Trophoblast cell (in vitro differentiated cells and primary cell): ENCODE data around the gene RNF150.
A peak's percentile ranks its signal among the peaks of the same experiment; 100 is the strongest.

Experiments
- DNase-seq, 2 donors: peaks; one replicate each; pipeline ENCODE4 v3.0.0-alpha.2; 2016
- H2AFZ ChIP-seq: 2 replicates; pipeline ENCODE4 v1.6.1; 2013; ENCODE audit warnings: low read length, moderate library complexity, mild to moderate bottlenecking; ENCODE audit not compliant: insufficient read depth, poor library complexity
- H2AK5ac ChIP-seq: 2 replicates; pipeline ENCODE4 v1.6.1; 2013; ENCODE audit warnings: mild to moderate bottlenecking, low read length
- H2BK120ac ChIP-seq: 2 replicates; pipeline ENCODE4 v1.6.1; 2013; ENCODE audit warnings: low read length, mild to moderate bottlenecking, moderate library complexity; ENCODE audit not compliant: insufficient read depth, poor library complexity
- H2BK12ac ChIP-seq: 2 replicates; pipeline ENCODE4 v1.6.1; 2013; ENCODE audit warnings: mild to moderate bottlenecking, low read length, moderate library complexity
- H2BK5ac ChIP-seq: 2 replicates; pipeline ENCODE4 v1.6.1; 2013; ENCODE audit warnings: low read length, low read depth, moderate library complexity, mild to moderate bottlenecking; ENCODE audit not compliant: poor library complexity
- H3K14ac ChIP-seq: 2 replicates; pipeline ENCODE4 v1.6.1; 2013; ENCODE audit warnings: mild to moderate bottlenecking, low read length
- H3K18ac ChIP-seq: 2 replicates; pipeline ENCODE4 v1.6.1; 2013; ENCODE audit warnings: mild to moderate bottlenecking, low read length
- H3K23ac ChIP-seq: 2 replicates; pipeline ENCODE4 v1.6.1; 2013; ENCODE audit warnings: low read length
- H3K27ac ChIP-seq: 2 replicates; pipeline ENCODE4 v1.5.1; 2013; ENCODE audit warnings: low read depth, mild to moderate bottlenecking, inconsistent platforms, low read length, moderate library complexity
- H3K27me3 ChIP-seq: 2 replicates; pipeline ENCODE4 v1.6.1; 2013; ENCODE audit warnings: inconsistent platforms, mild to moderate bottlenecking, low read length, moderate library complexity; ENCODE audit not compliant: insufficient read depth
- H3K36me3 ChIP-seq, 2 experiments: 1 replicate in 1 of 2; 2 replicates in 1 of 2; pipeline ENCODE4 v1.6.1; 2013; ENCODE audit warnings: low read length in 2 of 2, mild to moderate bottlenecking in 2 of 2, moderate library complexity in 1 of 2; ENCODE audit not compliant: insufficient read depth in 2 of 2, control insufficient read depth in 1 of 2
- H3K4ac ChIP-seq: 2 replicates; pipeline ENCODE4 v1.6.1; 2013; ENCODE audit warnings: low read depth, mild to moderate bottlenecking, low read length, moderate library complexity
- H3K4me1 ChIP-seq, 2 experiments: 1 replicate in 1 of 2; 2 replicates in 1 of 2; pipeline ENCODE4 v1.6.1; 2013; ENCODE audit warnings: low read length in 2 of 2, mild to moderate bottlenecking in 2 of 2, moderate library complexity in 1 of 2; ENCODE audit not compliant: insufficient read depth in 2 of 2, control insufficient read depth in 1 of 2
- H3K4me2 ChIP-seq: 2 replicates; pipeline ENCODE4 v1.6.1; 2013; ENCODE audit warnings: inconsistent platforms, mild to moderate bottlenecking, low read length, moderate library complexity
- H3K4me3 ChIP-seq: 2 replicates; pipeline ENCODE4 v1.5.1; 2013; ENCODE audit warnings: mild to moderate bottlenecking, low read depth, low read length, inconsistent platforms
- H3K79me1 ChIP-seq: one replicate; pipeline ENCODE4 v1.6.1; 2013; ENCODE audit warnings: low read length
- H3K79me2 ChIP-seq: 2 replicates; pipeline ENCODE4 v1.6.1; 2013; ENCODE audit warnings: low read length, mild to moderate bottlenecking; ENCODE audit not compliant: control insufficient read depth, insufficient read depth, poor library complexity
- H3K9ac ChIP-seq: 2 replicates; pipeline ENCODE4 v1.6.1; 2013; ENCODE audit warnings: mild to moderate bottlenecking, low read length
- H3K9me3 ChIP-seq: 2 replicates; pipeline ENCODE4 v1.6.1; 2013; ENCODE audit warnings: low read depth, mild to moderate bottlenecking, control low read depth, inconsistent platforms, low read length; ENCODE audit not compliant: insufficient read depth
- H4K12ac ChIP-seq: 2 replicates; pipeline ENCODE4 v1.6.1; 2013; ENCODE audit warnings: low read depth, mild to moderate bottlenecking, low read length, moderate library complexity
- H4K8ac ChIP-seq: 2 replicates; pipeline ENCODE4 v1.6.1; 2013; ENCODE audit warnings: low read depth, mild to moderate bottlenecking, low read length, moderate library complexity
- H4K91ac ChIP-seq: one replicate; pipeline ENCODE4 v1.6.1; 2013; ENCODE audit warnings: low read depth, mild to moderate bottlenecking, low read length, moderate library complexity
- WGBS: extraction: QIAGEN DNeasy Blood & Tissue Kit; methylation state at CpG from one replicate; pipeline ENCODE4 v1.1.7; 2013; ENCODE audit warnings: missing lambda C conversion rate; ENCODE audit not compliant: insufficient read length, insufficient coverage; ENCODE audit errors: extremely low coverage; 5-methylcytosine and 5-hydroxymethylcytosine counted together

The RNF150 gene

DNA sequence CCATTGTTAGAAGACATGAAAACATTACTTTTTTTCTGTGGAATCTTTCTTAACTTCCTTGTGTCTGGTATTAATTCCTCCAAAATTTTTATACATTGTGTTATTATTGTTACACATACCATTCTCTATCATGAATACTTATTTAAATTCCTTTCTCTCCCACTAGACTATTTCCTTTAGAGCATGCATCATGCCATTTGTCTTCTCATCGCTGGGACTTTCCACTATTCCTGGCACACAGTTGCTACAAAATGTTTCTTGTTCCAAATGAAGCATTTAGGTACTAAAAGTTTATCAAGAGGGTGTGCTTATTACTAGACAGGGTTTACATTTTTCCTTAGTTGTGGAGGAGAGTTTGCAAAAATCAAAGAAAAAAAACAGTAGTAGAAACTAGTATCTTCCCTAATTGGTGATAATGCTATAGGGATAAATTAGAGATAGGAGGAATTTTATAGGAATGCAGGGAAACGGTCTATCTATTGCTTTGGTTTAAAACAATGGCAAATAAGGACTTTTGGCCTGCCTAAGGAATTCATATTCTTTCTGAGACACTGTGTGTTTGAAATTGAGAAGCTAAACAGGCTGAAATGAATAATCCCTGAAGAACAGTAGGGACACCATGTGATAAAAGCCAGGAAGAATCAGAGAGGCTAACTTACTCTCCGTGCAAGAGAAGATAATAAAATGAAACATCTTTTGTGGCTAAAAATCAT is 189.6 kb downstream of the RNF150 start:
- Histone ChIP-seq H4K8ac (no peak overlapping the region), H2BK120ac (no peak overlapping the region), H4K12ac (no peak overlapping the region), H2BK12ac (no peak overlapping the region), H3K9ac (no peak overlapping the region), H3K4me1 (no peaks in the 10 kb centered on the region), H3K4me3 (no peak overlapping the region), H3K79me1 (no peaks in the 10 kb centered on the region), H3K14ac (no peak overlapping the region), H3K9me3 (no peaks in the 10 kb centered on the region), H3K18ac (no peak overlapping the region), H3K4me2 (no peak overlapping the region), H3K36me3 (no peaks in the 10 kb centered on the region), H3K27me3 (no peaks in the 10 kb centered on the region), H3K4ac (no peak overlapping the region), H2AFZ (no peak overlapping the region), H3K27ac (no peak overlapping the region), H2AK5ac (no peak overlapping the region), H3K79me2 (no peaks in the 10 kb centered on the region), H4K91ac (no peak overlapping the region), H2BK5ac (no peak overlapping the region), H3K23ac (no peak overlapping the region)
- no CpG with 5 or more reads among the region's 3 CpGs for WGBS
- no peak for DNase-seq

DNA sequence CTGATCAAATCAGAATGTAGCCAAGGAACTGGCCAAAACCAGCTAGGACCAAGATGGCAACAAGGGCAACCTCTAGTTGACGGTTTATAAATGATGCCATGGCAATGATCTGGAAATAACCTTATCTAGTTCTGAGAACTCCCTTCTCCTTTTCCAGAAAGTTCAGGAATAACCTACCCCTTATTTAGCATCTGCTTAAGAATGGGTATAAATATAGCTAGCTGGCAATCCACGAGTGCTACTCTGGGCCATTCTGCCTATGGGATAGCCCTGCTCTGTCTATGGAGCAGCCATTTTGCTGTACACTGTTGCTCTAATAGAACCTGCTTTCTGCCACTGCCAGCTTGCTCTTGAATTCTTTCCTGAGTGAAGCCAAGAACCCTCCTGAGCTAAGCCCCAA is 192.7 kb downstream of the RNF150 start:
- DNase-seq: no peak
- H3K4me1 ChIP-seq: no peaks in the 10 kb centered on the region
- no peak overlapping the region for H3K27ac ChIP-seq
- WGBS: no CpG with 5 or more reads among the region's 2 CpGs
- no peak overlapping the region for H4K8ac ChIP-seq
- no peak overlapping the region for H3K9ac ChIP-seq
- H4K91ac ChIP-seq: no peak overlapping the region
- no peaks in the 10 kb centered on the region for H3K9me3 ChIP-seq
- no peaks in the 10 kb centered on the region for H3K79me1 ChIP-seq
- H2BK5ac ChIP-seq: no peak overlapping the region
- H3K23ac ChIP-seq: no peak overlapping the region
- H3K14ac ChIP-seq: no peak overlapping the region
- H3K36me3 ChIP-seq: no peaks in the 10 kb centered on the region
- no peak overlapping the region for H2BK120ac ChIP-seq
- no peak overlapping the region for H2AK5ac ChIP-seq
- H3K4me3 ChIP-seq: no peak overlapping the region
- no peak overlapping the region for H3K4me2 ChIP-seq
- no peak overlapping the region for H3K18ac ChIP-seq
- H2AFZ ChIP-seq: no peak overlapping the region
- no peak overlapping the region for H4K12ac ChIP-seq
- H3K4ac ChIP-seq: no peak overlapping the region
- H2BK12ac ChIP-seq: no peak overlapping the region
- H3K79me2 ChIP-seq: no peaks in the 10 kb centered on the region
- no peaks in the 10 kb centered on the region for H3K27me3 ChIP-seq

GRCh38 chr4:140937866-140938265 is 195.4 kb downstream of the RNF150 start:
- Histone ChIP-seq H4K91ac (no peak overlapping the region), H2BK12ac (no peak overlapping the region), H3K79me1 (no peaks in the 10 kb centered on the region), H3K27ac (no peak overlapping the region), H3K27me3 (no peaks in the 10 kb centered on the region), H3K4me1 (no peaks in the 10 kb centered on the region), H3K36me3 (no peaks in the 10 kb centered on the region), H2AFZ (no peak overlapping the region), H3K9me3 (no peaks in the 10 kb centered on the region), H2BK5ac (no peak overlapping the region), H3K4ac (no peak overlapping the region), H2AK5ac (no peak overlapping the region), H3K9ac (no peak overlapping the region), H3K18ac (no peak overlapping the region), H3K23ac (no peak overlapping the region), H3K79me2 (no peaks in the 10 kb centered on the region), H3K4me2 (no peak overlapping the region), H4K12ac (no peak overlapping the region), H4K8ac (no peak overlapping the region), H3K4me3 (no peak overlapping the region), H2BK120ac (no peak overlapping the region), H3K14ac (no peak overlapping the region)
- WGBS: no CpG with 5 or more reads among the region's 6 CpGs
- peak; percentile 55 to 89 for DNase-seq

DNA sequence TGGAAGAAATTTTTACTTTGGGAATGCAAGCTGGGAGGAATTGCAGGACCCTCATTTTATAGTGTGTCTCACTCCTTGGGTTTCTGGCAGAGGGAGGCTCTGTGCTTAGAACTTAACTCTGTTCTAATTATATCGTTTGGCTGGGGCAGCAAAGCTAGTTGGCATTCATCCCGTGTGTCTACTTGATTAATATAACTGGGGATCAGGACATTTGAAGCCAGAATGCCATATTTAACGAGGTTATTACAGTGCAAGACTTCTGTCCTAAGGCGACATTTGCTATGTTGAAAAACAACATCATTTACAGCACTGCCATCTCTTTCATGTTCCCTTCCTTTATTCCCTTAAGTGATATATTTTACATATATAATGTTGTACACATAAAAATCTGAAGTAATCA is 198.0 kb downstream of the RNF150 start:
- H4K91ac ChIP-seq: no peak overlapping the region
- no peak overlapping the region for H3K27ac ChIP-seq
- H3K18ac ChIP-seq: no peak overlapping the region
- H3K4me2 ChIP-seq: no peak overlapping the region
- H3K79me1 ChIP-seq: no peaks in the 10 kb centered on the region
- H3K79me2 ChIP-seq: no peaks in the 10 kb centered on the region
- no peak overlapping the region for H4K12ac ChIP-seq
- H2AFZ ChIP-seq: no peak overlapping the region
- H2AK5ac ChIP-seq: no peak overlapping the region
- no peaks in the 10 kb centered on the region for H3K36me3 ChIP-seq
- no peak overlapping the region for H4K8ac ChIP-seq
- no peaks in the 10 kb centered on the region for H3K27me3 ChIP-seq
- H3K4me3 ChIP-seq: no peak overlapping the region
- H3K23ac ChIP-seq: no peak overlapping the region
- H3K4me1 ChIP-seq: no peaks in the 10 kb centered on the region
- no peak overlapping the region for H2BK120ac ChIP-seq
- DNase-seq: no peak
- H3K4ac ChIP-seq: no peak overlapping the region
- H2BK5ac ChIP-seq: no peak overlapping the region
- WGBS: no CpG with 5 or more reads among the region's 4 CpGs
- H3K9ac ChIP-seq: no peak overlapping the region
- H3K9me3 ChIP-seq: no peaks in the 10 kb centered on the region
- H3K14ac ChIP-seq: no peak overlapping the region
- no peak overlapping the region for H2BK12ac ChIP-seq
